A673 (cell line): ENCODE data around the gene BMPR1A. TPM values are rescaled to one million over a fixed set of nuclear protein-coding genes. Genes with fewer than 3 reads are reported as not detected.
A peak's percentile ranks its signal among the peaks of the same experiment; 100 is the strongest.

ENCODE experiments used
- BruUV-seq: library from RNA; stranded (reverse); fragments of 400-500 nt; replicated peaks from 2 replicates; lab custom pipeline; 2021; lab: Mats Ljungman, UMichigan
- CTCF ChIA-PET: fragments of 300-600 bp; sonication (Branson Sonifier 250); formaldehyde crosslinking; loops from one replicate; lab custom pipeline; 2022; ENCODE audit warnings: antibody characterized with exemption; lab: Charles Lee
- POLR2A ChIA-PET: fragments of 300-600 bp; sonication (Branson Sonifier 250); formaldehyde crosslinking; loops from one replicate; lab custom pipeline; 2022; ENCODE audit warnings: antibody characterized with exemption; ENCODE audit not compliant: low non-redundant PET; lab: Charles Lee
- DNase-seq: peaks from one replicate; pipeline ENCODE4 v3.0.0-alpha.2; 2015; ENCODE audit warnings: low spot score
- H3K27ac ChIP-seq: fragments of 200-600 bp; sonication (generic); 2 replicates; pipeline ENCODE4 v1.5.1; 2016; ENCODE audit warnings: mixed run types, low read depth, mild to moderate bottlenecking, mixed read lengths, antibody characterized with exemption, low read length; ENCODE audit not compliant: poor library complexity, severe bottlenecking
- H3K27me3 ChIP-seq: fragments of 200-600 bp; sonication (generic); replicated peaks from 2 replicates; pipeline ENCODE4 v1.6.1; 2017; ENCODE audit warnings: mixed run types, low read depth, mild to moderate bottlenecking, mixed read lengths, antibody characterized with exemption, low read length; ENCODE audit not compliant: insufficient read depth, poor library complexity
- H3K36me3 ChIP-seq: fragments of 200-600 bp; sonication (generic); 2 replicates; pipeline ENCODE4 v1.6.1; 2016; ENCODE audit warnings: mixed run types, mild to moderate bottlenecking, mixed read lengths, antibody characterized with exemption, low read length; ENCODE audit not compliant: insufficient read depth, poor library complexity, severe bottlenecking
- H3K4me1 ChIP-seq: fragments of 200-600 bp; sonication (generic); 2 replicates; pipeline ENCODE4 v1.6.1; 2017; ENCODE audit warnings: mixed run types, mild to moderate bottlenecking, mixed read lengths, antibody characterized with exemption, low read length; ENCODE audit not compliant: insufficient read depth, poor library complexity, severe bottlenecking
- H3K4me3 ChIP-seq: fragments of 200-600 bp; sonication (generic); 2 replicates; pipeline ENCODE4 v1.5.1; 2016; ENCODE audit warnings: low read depth, mixed run types, mild to moderate bottlenecking, mixed read lengths, low read length; ENCODE audit not compliant: poor library complexity, severe bottlenecking
- H3K9me3 ChIP-seq: fragments of 200-600 bp; sonication (generic); 2 replicates; pipeline ENCODE4 v1.6.1; 2016; ENCODE audit warnings: mixed run types, low read depth, mild to moderate bottlenecking, mixed read lengths, antibody characterized with exemption, low read length; ENCODE audit not compliant: poor library complexity, severe bottlenecking
- CTCF ChIP-seq: fragments of 300-800, 200-600 bp; sonication (generic); conservative IDR thresholded peaks from 2 replicates; pipeline ENCODE4 v1.5.1; 2017; ENCODE audit warnings: low read depth, mild to moderate bottlenecking, antibody characterized with exemption, low read length, moderate library complexity, mixed read lengths
- EZH2 ChIP-seq: fragments of 200-600 bp; sonication (generic); IDR thresholded peaks from 2 replicates; pipeline ENCODE4 v1.6.1; 2017; ENCODE audit warnings: borderline replicate concordance, low read depth, mild to moderate bottlenecking, mixed read lengths, antibody characterized with exemption, low read length; ENCODE audit not compliant: poor library complexity, severe bottlenecking
- intact Hi-C: fragments of 100-400 bp; cut with micrococcal nuclease; formaldehyde crosslinking; loops from one replicate; pipeline ENCODE4 v1.10.0; 2022; ENCODE audit not compliant: unreplicated experiment
- total RNA-seq: library from RNA; stranded (reverse); gene quantifications from 2 replicates; pipeline ENCODE4 v1.2.3, GENCODE V29; 2021

The BMPR1A gene
- total RNA-seq, 1 experiment from 2014 or later = 136 TPM

DNA sequence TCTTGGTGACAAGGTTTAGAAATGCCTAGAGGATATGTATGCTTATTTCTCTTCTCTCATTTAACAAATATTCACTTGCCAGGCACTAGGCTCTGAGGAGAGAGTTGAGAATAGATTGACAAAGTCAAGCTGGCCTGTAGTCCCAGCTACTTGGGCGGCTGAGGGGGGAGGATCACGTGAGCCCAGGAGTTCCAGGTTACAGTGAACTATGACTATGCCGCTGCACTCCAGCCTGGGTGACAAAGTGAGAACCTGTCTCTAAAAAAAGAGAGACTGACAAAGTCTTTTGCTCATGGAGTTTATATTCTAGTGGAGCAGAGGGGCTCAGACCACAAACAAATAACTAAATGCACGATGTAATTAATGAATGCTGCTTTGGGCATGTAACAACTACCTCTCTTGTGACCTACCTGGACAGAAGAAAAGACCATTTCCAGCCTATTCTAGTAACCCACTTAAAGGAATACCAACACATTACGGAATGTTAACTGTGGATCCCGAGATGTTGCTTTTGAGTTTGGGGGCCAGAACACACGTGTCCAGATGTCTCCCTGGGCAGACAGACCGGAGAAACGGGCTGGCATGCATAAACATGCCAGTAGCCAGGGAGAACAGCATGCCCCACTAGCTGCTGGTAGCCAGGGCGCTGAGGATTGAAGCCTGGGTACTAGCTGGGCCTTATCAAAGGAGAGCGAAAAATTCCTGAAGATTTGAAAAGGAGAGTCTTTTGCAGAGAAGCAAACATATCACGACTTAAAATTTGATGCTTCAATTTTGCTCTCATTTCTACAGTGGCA is 2.6 kb upstream of the BMPR1A start:
- ChIA-PET POLR2A (interaction anchor here (0.6 kb wide), 2 partner anchors 20 to 130 kb away, joined by 7 to 10 read pairs; no protein-coding TSS in a partner anchor), CTCF (no interaction called here)

GRCh38 chr10:86755454-86755739 is 1.0 kb upstream of the BMPR1A start:
- intact Hi-C loops = loop anchor here (5.0 kb wide), 1 partner anchor 132 kb away; no protein-coding TSS in a partner anchor
- Histone ChIP-seq H3K4me1 (peaks cover 39% of the 10 kb centered on the region), H3K9me3 (no peaks in the 10 kb centered on the region), H3K27ac (peak overlapping the region; percentile 97), H3K4me3 (peak overlapping the region; percentile 93), H3K36me3 (peaks cover under 1% of the 10 kb centered on the region), H3K27me3 (no peaks in the 10 kb centered on the region)
- ChIA-PET POLR2A (no interaction called here), CTCF (no interaction called here)
- no peak for DNase-seq
- TF ChIP-seq CTCF = no peak
- TF ChIP-seq EZH2 = no peak
- BruUV-seq = no TSS peak

More for the DNA sequence above, 2.6 kb upstream of the BMPR1A start:
- intact Hi-C loops = no loop called here
- Histone ChIP-seq H3K4me3 (peak overlapping the region; percentile 93), H3K9me3 (no peaks in the 10 kb centered on the region), H3K36me3 (no peaks in the 10 kb centered on the region), H3K27me3 (no peaks in the 10 kb centered on the region), H3K27ac (peak overlapping the region; percentile 52), H3K4me1 (peaks cover 44% of the 10 kb centered on the region)
- no peak for DNase-seq
- TF ChIP-seq EZH2 (no peak), CTCF (no peak)
- no TSS peak for BruUV-seq

- Histone ChIP-seq H3K36me3 (peaks cover 5% of the 10 kb centered on the region), H3K9me3 (no peaks in the 10 kb centered on the region), H3K27ac (peak overlapping the region; percentile 97), H3K27me3 (no peaks in the 10 kb centered on the region), H3K4me1 (peaks cover 45% of the 10 kb centered on the region), H3K4me3 (peak overlapping the region; percentile 93)
- CTCF ChIA-PET = no interaction called here
- TF ChIP-seq CTCF (no peak), EZH2 (no peak)
- no TSS peak for BruUV-seq
- intact Hi-C loops = loop anchor here (2.0 to 5.0 kb wide), 2 partner anchors 43 to 131 kb away; no protein-coding TSS in a partner anchor
- POLR2A ChIA-PET = interaction anchor here (0.6 kb wide), 1 partner anchor 211 kb away, joined by 3 read pairs; no protein-coding TSS in a partner anchor
- DNase-seq = peak; percentile 98
Measured at GRCh38 chr10:86755740-86756510, 494 bp upstream of the BMPR1A start.
